DOHH2 (cell line): ENCODE data around the gene SLC38A11.

Source experiments
- H3F3A ChIP-seq: fragments of 200-600 bp; sonication (generic), shearing (Covaris generic); 2 replicates; pipeline ENCODE4 v1.6.0; 2016; ENCODE audit warnings: antibody characterized with exemption, mild to moderate bottlenecking; ENCODE audit not compliant: control insufficient read depth, insufficient read depth
- H3K27ac ChIP-seq: fragments of 200-600 bp; sonication (generic); 2 replicates; pipeline ENCODE4 v1.5.1; 2014; ENCODE audit warnings: low read depth, mild to moderate bottlenecking, low read length, moderate library complexity
- H3K27me3 ChIP-seq: fragments of 200-600 bp; sonication (generic); 2 replicates; pipeline ENCODE4 v1.6.1; 2014; ENCODE audit warnings: mild to moderate bottlenecking, low read length, mixed read lengths; ENCODE audit not compliant: control insufficient read depth
- H3K36me3 ChIP-seq: fragments of 200-600 bp; sonication (generic); 2 replicates; pipeline ENCODE4 v1.6.1; 2014; ENCODE audit warnings: mild to moderate bottlenecking, low read length, moderate library complexity, mixed read lengths; ENCODE audit not compliant: control insufficient read depth
- H3K4me1 ChIP-seq: fragments of 200-600 bp; sonication (generic); 2 replicates; pipeline ENCODE4 v1.6.1; 2014; ENCODE audit warnings: mild to moderate bottlenecking, low read length, mixed read lengths; ENCODE audit not compliant: control insufficient read depth
- H3K4me2 ChIP-seq: fragments of 200-600 bp; sonication (generic); 2 replicates; pipeline ENCODE4 v1.6.0; 2014; ENCODE audit warnings: mild to moderate bottlenecking, low read length, moderate library complexity
- H3K4me3 ChIP-seq: fragments of 200-600 bp; sonication (generic); 2 replicates; pipeline ENCODE4 v1.5.1; 2014; ENCODE audit warnings: mild to moderate bottlenecking, low read length, mixed read lengths
- H3K79me2 ChIP-seq: fragments of 200-600 bp; sonication (generic); 2 replicates; pipeline ENCODE4 v1.6.1; 2014; ENCODE audit warnings: mild to moderate bottlenecking, low read length, mixed read lengths; ENCODE audit not compliant: control insufficient read depth
- H3K9me2 ChIP-seq: fragments of 200-600 bp; sonication (generic); replicated peaks from 2 replicates; pipeline ENCODE4 v1.6.1; 2014; ENCODE audit warnings: mild to moderate bottlenecking, low read length, mixed read lengths; ENCODE audit not compliant: control insufficient read depth
- H3K9me3 ChIP-seq: fragments of 200-600 bp; sonication (generic); 2 replicates; pipeline ENCODE4 v1.6.1; 2014; ENCODE audit warnings: antibody characterized with exemption, low read length, mixed read lengths; ENCODE audit not compliant: control insufficient read depth, insufficient read depth
- H4K20me1 ChIP-seq: fragments of 200-600 bp; sonication (generic); 2 replicates; pipeline ENCODE4 v1.6.0; 2014; ENCODE audit warnings: low read depth, mild to moderate bottlenecking, antibody characterized with exemption, low read length, moderate library complexity; ENCODE audit not compliant: control insufficient read depth, insufficient read depth
- EZH2phosphoT487 ChIP-seq: fragments of 200-600 bp; sonication (generic); IDR thresholded peaks from 2 replicates; pipeline ENCODE4 v1.6.1; 2017; ENCODE audit warnings: borderline replicate concordance, mild to moderate bottlenecking, antibody characterized with exemption, low read length, moderate library complexity, mixed read lengths
- TF ChIP-seq, protein P1 (sequence below): fragments of 200-600 bp; sonication (generic); IDR thresholded peaks from one replicate; pipeline ENCODE4 v1.5.1; 2014; ENCODE audit warnings: antibody characterized with exemption, mild to moderate bottlenecking, low read depth, low read length; ENCODE audit not compliant: poor library complexity, severe bottlenecking

Gene SLC38A11

DNA sequence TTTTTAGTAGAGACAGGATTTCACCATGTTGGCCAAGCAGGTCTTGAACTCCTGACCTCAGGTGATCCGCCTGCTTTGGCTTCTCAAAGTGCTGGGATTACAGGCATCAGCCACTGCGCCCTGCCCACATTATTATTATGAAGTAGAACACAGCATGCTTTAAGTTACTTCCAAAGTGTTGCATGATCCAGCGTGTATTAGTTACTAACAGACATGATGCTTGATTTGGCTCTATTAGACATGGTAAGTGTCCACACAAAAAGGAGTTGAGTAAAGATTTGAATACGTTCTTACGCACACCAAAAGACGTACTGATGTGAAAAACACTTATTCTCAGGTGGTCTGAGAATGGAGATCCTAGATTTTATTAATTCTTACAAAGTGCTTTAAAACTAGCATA, 50.0 kb downstream of the SLC38A11 start:
- Histone ChIP-seq H3K27ac (no peak overlapping the region), H3K4me2 (no peak overlapping the region), H3K9me2 (no peaks in the 10 kb centered on the region), H3K27me3 (no peaks in the 10 kb centered on the region), H3K4me1 (peaks cover 6% of the 10 kb centered on the region), H3K79me2 (no peaks in the 10 kb centered on the region), H3K9me3 (no peaks in the 10 kb centered on the region), H3K36me3 (no peaks in the 10 kb centered on the region), H3K4me3 (no peak overlapping the region), H3F3A (no peaks in the 10 kb centered on the region), H4K20me1 (no peaks in the 10 kb centered on the region)
- TF ChIP-seq, protein P1, sequence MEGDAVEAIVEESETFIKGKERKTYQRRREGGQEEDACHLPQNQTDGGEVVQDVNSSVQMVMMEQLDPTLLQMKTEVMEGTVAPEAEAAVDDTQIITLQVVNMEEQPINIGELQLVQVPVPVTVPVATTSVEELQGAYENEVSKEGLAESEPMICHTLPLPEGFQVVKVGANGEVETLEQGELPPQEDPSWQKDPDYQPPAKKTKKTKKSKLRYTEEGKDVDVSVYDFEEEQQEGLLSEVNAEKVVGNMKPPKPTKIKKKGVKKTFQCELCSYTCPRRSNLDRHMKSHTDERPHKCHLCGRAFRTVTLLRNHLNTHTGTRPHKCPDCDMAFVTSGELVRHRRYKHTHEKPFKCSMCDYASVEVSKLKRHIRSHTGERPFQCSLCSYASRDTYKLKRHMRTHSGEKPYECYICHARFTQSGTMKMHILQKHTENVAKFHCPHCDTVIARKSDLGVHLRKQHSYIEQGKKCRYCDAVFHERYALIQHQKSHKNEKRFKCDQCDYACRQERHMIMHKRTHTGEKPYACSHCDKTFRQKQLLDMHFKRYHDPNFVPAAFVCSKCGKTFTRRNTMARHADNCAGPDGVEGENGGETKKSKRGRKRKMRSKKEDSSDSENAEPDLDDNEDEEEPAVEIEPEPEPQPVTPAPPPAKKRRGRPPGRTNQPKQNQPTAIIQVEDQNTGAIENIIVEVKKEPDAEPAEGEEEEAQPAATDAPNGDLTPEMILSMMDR = no peak
- no peak for TF ChIP-seq EZH2phosphoT487

DNA sequence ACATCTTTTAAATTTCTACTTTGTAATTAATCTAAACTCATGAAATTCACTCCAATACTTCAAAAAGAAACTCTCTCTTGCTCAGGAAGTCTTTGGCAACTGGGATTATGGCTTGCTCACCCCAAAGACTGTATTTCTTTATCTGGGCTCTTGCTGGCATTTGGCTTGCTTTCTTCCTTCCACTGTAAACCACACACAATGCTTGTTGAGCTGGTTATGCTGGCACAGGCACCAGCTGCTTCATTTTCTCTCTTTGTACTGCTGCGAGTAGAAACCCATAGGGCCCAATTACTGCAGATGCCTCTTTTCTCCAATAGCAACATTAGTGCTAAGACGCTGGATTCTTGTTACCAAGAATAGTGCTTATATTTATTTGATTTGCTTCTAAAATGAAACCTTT, 51.4 kb downstream of the SLC38A11 start:
- no peak for TF ChIP-seq EZH2phosphoT487
- TF ChIP-seq, protein P1 = no peak
- no peaks in the 10 kb centered on the region for H3K9me3 ChIP-seq
- H3K36me3 ChIP-seq = no peaks in the 10 kb centered on the region
- H3K4me2 ChIP-seq = no peak overlapping the region
- no peak overlapping the region for H3K4me3 ChIP-seq
- no peaks in the 10 kb centered on the region for H3K27me3 ChIP-seq
- H3K27ac ChIP-seq = no peak overlapping the region
- no peaks in the 10 kb centered on the region for H3K9me2 ChIP-seq
- H3F3A ChIP-seq = no peaks in the 10 kb centered on the region
- no peaks in the 10 kb centered on the region for H3K4me1 ChIP-seq
- no peaks in the 10 kb centered on the region for H4K20me1 ChIP-seq
- H3K79me2 ChIP-seq = no peaks in the 10 kb centered on the region

GRCh38 chr2:164903204-164903603, 52.1 kb downstream of the SLC38A11 start:
- Histone ChIP-seq H3K9me3 (no peaks in the 10 kb centered on the region), H3K27ac (no peak overlapping the region), H3K27me3 (no peaks in the 10 kb centered on the region), H3K4me1 (no peaks in the 10 kb centered on the region), H3K4me2 (no peak overlapping the region), H3K79me2 (no peaks in the 10 kb centered on the region), H3K36me3 (no peaks in the 10 kb centered on the region), H4K20me1 (no peaks in the 10 kb centered on the region), H3F3A (no peaks in the 10 kb centered on the region), H3K9me2 (no peaks in the 10 kb centered on the region), H3K4me3 (no peak overlapping the region)
- TF ChIP-seq, protein P1 = no peak
- no peak for TF ChIP-seq EZH2phosphoT487

DNA sequence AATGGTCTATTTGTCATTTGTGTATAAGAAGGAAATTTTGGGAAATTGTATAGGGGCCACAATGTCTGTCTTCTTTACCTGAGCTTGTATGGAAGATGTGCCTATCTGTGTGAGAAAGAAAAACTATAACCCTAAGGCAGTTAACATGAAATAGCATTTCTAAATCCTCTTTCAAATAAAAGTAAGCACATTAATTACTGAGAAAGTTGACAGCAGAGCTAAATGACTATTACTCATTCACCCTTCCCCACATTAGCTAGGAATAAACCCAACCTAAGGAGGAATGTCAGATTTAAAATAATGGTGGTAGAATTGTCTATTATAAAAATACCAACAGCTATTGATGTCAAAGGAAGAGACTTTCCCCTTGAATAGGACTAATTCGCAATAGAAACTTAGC, 56.2 kb downstream of the SLC38A11 start:
- Histone ChIP-seq H3K27ac (no peak overlapping the region), H3K9me3 (no peaks in the 10 kb centered on the region), H3K4me1 (no peaks in the 10 kb centered on the region), H3K4me3 (no peak overlapping the region), H3K36me3 (no peaks in the 10 kb centered on the region), H3F3A (no peaks in the 10 kb centered on the region), H3K79me2 (no peaks in the 10 kb centered on the region), H3K9me2 (no peaks in the 10 kb centered on the region), H3K4me2 (no peak overlapping the region), H4K20me1 (no peaks in the 10 kb centered on the region), H3K27me3 (no peaks in the 10 kb centered on the region)
- TF ChIP-seq, protein P1 = no peak
- TF ChIP-seq EZH2phosphoT487 = no peak
